C4-2B (cell line): ENCODE measurements around the gene MID1.

Experiments
- CTCF ChIP-seq: fragments of 450-650 bp; conservative IDR thresholded peaks from 2 replicates; pipeline ENCODE4 v1.5.1; 2017; ENCODE audit warnings: mild to moderate bottlenecking
- ZFX ChIP-seq: fragments of 450-650 bp; IDR thresholded peaks from 2 replicates; pipeline ENCODE4 v1.6.1; 2017

GRCh38 chrX:10656214-10656613, 35.8 kb upstream of the MID1 start:
- no peak for TF ChIP-seq CTCF
- TF ChIP-seq ZFX = no peak
